Spinal cord (tissue), 10 donors: ENCODE measurements around the gene NPAS3. TPM values are rescaled to one million over a fixed set of nuclear protein-coding genes. Genes with fewer than 3 reads are reported as not detected.

Source experiments
- DNase-seq, 6 donors: peaks; one replicate each; pipeline versions ENCODE4 v3.0.0 to v3.0.0-alpha.2; 2013 to 2015; ENCODE audit warnings: low spot score in 6 of 6, low read depth in 4 of 6
- H3K27ac ChIP-seq: one replicate; pipeline ENCODE4 v1.5.1; 2013; ENCODE audit warnings: low read depth, low read length, control low read depth
- H3K27me3 ChIP-seq: one replicate; pipeline ENCODE4 v1.6.1; 2013; ENCODE audit warnings: low read length; ENCODE audit not compliant: control insufficient read depth, insufficient read depth
- H3K36me3 ChIP-seq: one replicate; pipeline ENCODE4 v1.6.1; 2013; ENCODE audit warnings: low read length; ENCODE audit not compliant: control insufficient read depth, insufficient read depth
- H3K4me1 ChIP-seq: one replicate; pipeline ENCODE4 v1.6.1; 2013; ENCODE audit warnings: low read length; ENCODE audit not compliant: control insufficient read depth, insufficient read depth
- H3K4me3 ChIP-seq: one replicate; pipeline ENCODE4 v1.5.1; 2013; ENCODE audit warnings: low read depth, low read length, control low read depth
- H3K9me3 ChIP-seq: one replicate; pipeline ENCODE4 v1.6.1; 2013; ENCODE audit warnings: low read length; ENCODE audit not compliant: control insufficient read depth, insufficient read depth
- WGBS: methylation state at CpG from one replicate; pipeline ENCODE4 v1.1.5; 2013; ENCODE audit warnings: missing lambda C conversion rate; ENCODE audit not compliant: insufficient coverage; 5-methylcytosine and 5-hydroxymethylcytosine counted together
- polyA plus RNA-seq, 2 donors: library from polyadenylated mRNA; unstranded; fragments of 120-200 nt; gene quantifications; one replicate each; pipeline ENCODE4 v1.2.1, GENCODE V29; 2013; ENCODE audit not compliant: insufficient read length in 2 of 2
- total RNA-seq, 2 donors: library from RNA; depleted of rRNA in 1 of 2; stranded (reverse); fragments of 120-200 nt in 1 of 2; fragments of >200 nt in 1 of 2; gene quantifications; one replicate each; pipeline versions ENCODE4 v1.2.3 to v1.2.4, GENCODE V29; 2013 to 2014
- donor health status: healthy.

The NPAS3 gene
- total and polyA plus RNA-seq, 4 donors = 23.2 to 77.3 (median 50.8) TPM

- H3K27ac ChIP-seq = peak overlapping the region; percentile 1
- no peaks in the 10 kb centered on the region for H3K4me1 ChIP-seq
- H3K27me3 ChIP-seq = no peaks in the 10 kb centered on the region
- peak in 2 of 6 donors; percentile 35 to 43 for DNase-seq
- WGBS = 17% methylated on average over 2 of the region's 5 CpGs
- no peak overlapping the region for H3K4me3 ChIP-seq
- H3K36me3 ChIP-seq = no peaks in the 10 kb centered on the region
- H3K9me3 ChIP-seq = no peaks in the 10 kb centered on the region
Observed at GRCh38 chr14:33643426-33644181, 704.9 kb downstream of the NPAS3 start.

- H3K4me3 ChIP-seq = no peak overlapping the region
- H3K9me3 ChIP-seq = no peaks in the 10 kb centered on the region
- no peak for DNase-seq
- no peak overlapping the region for H3K27ac ChIP-seq
- H3K27me3 ChIP-seq = no peaks in the 10 kb centered on the region
- H3K36me3 ChIP-seq = no peaks in the 10 kb centered on the region
- no CpG with 5 or more reads among the region's 2 CpGs for WGBS
- no peaks in the 10 kb centered on the region for H3K4me1 ChIP-seq
Observed at GRCh38 chr14:33646692-33647260, 708.1 kb downstream of the NPAS3 start.

- no peaks in the 10 kb centered on the region for H3K9me3 ChIP-seq
Observed at GRCh38 chr14:33647385-33647786, 708.7 kb downstream of the NPAS3 start.

GRCh38 chr14:33650430-33650829, 711.8 kb downstream of the NPAS3 start:
- WGBS = 61% methylated on average over 2 of the region's 3 CpGs
- Histone ChIP-seq H3K9me3 (no peaks in the 10 kb centered on the region), H3K4me1 (no peaks in the 10 kb centered on the region), H3K4me3 (no peak overlapping the region), H3K27ac (no peak overlapping the region), H3K36me3 (no peaks in the 10 kb centered on the region), H3K27me3 (no peaks in the 10 kb centered on the region)
- DNase-seq = no peak

More at GRCh38 chr14:33647385-33647786, 708.7 kb downstream of the NPAS3 start:
- H3K27me3 ChIP-seq = no peaks in the 10 kb centered on the region
- H3K27ac ChIP-seq = no peak overlapping the region
- no peaks in the 10 kb centered on the region for H3K36me3 ChIP-seq
- H3K4me3 ChIP-seq = no peak overlapping the region
- no CpG with 5 or more reads among the region's 3 CpGs for WGBS
- no peaks in the 10 kb centered on the region for H3K4me1 ChIP-seq
- DNase-seq = no peak

- Histone ChIP-seq H3K4me1 (no peaks in the 10 kb centered on the region), H3K36me3 (no peaks in the 10 kb centered on the region), H3K9me3 (no peaks in the 10 kb centered on the region), H3K4me3 (no peak overlapping the region), H3K27ac (no peak overlapping the region), H3K27me3 (no peaks in the 10 kb centered on the region)
- 85% methylated on average over 6 of the region's 11 CpGs for WGBS
- DNase-seq = no peak
Observed at GRCh38 chr14:33652566-33653307, 714.1 kb downstream of the NPAS3 start.

GRCh38 chr14:33653308-33653695, 714.6 kb downstream of the NPAS3 start:
- Histone ChIP-seq H3K36me3 (no peaks in the 10 kb centered on the region), H3K9me3 (no peaks in the 10 kb centered on the region), H3K4me3 (no peak overlapping the region), H3K27ac (no peak overlapping the region), H3K4me1 (no peaks in the 10 kb centered on the region), H3K27me3 (no peaks in the 10 kb centered on the region)
- 80% methylated on average over 1 of the region's 6 CpGs for WGBS
- DNase-seq = peak in 2 of 6 donors; percentile 40 to 86

GRCh38 chr14:33655421-33655820, 716.7 kb downstream of the NPAS3 start:
- H3K27me3 ChIP-seq = no peaks in the 10 kb centered on the region
- 100% methylated on average over 1 of the region's 4 CpGs for WGBS
- H3K4me1 ChIP-seq = no peaks in the 10 kb centered on the region
- no peak for DNase-seq
- H3K36me3 ChIP-seq = no peaks in the 10 kb centered on the region
- no peaks in the 10 kb centered on the region for H3K9me3 ChIP-seq
- no peak overlapping the region for H3K4me3 ChIP-seq
- H3K27ac ChIP-seq = no peak overlapping the region

- no peaks in the 10 kb centered on the region for H3K4me1 ChIP-seq
- no peak overlapping the region for H3K27ac ChIP-seq
- no peaks in the 10 kb centered on the region for H3K9me3 ChIP-seq
- no peak for DNase-seq
- no peaks in the 10 kb centered on the region for H3K27me3 ChIP-seq
- WGBS = no CpG with 5 or more reads among the region's 3 CpGs
- no peak overlapping the region for H3K4me3 ChIP-seq
- no peaks in the 10 kb centered on the region for H3K36me3 ChIP-seq
Observed at GRCh38 chr14:33657476-33657875, 718.8 kb downstream of the NPAS3 start.

GRCh38 chr14:33660248-33660647, 721.6 kb downstream of the NPAS3 start:
- no peak overlapping the region for H3K27ac ChIP-seq
- no peaks in the 10 kb centered on the region for H3K36me3 ChIP-seq
- H3K27me3 ChIP-seq = no peaks in the 10 kb centered on the region
- no CpG with 5 or more reads among the region's 3 CpGs for WGBS
- no peak overlapping the region for H3K4me3 ChIP-seq
- H3K4me1 ChIP-seq = no peaks in the 10 kb centered on the region
- DNase-seq = no peak
- H3K9me3 ChIP-seq = no peaks in the 10 kb centered on the region
